NCI-H1105 treated with DMSO at 0.1 percent for 48 hours (cell line): Measurements from ENCODE around the gene MYO10.
A peak's percentile ranks its signal among the peaks of the same experiment; 100 is the strongest.
"Not testable (repeated sequence)": the region's sequence is repeated elsewhere in the genome, so short reads cannot be mapped to it uniquely, and the experiment has no call there.

Experiments used
- DNase-seq: peaks from one replicate; lab custom pipeline; 2025; lab: John Stamatoyannopoulos, UW

MYO10 gene

GRCh38 chr5:16668631-16669030 is 267.5 kb downstream of the MYO10 start:
- no peak for DNase-seq

- no peak for DNase-seq
Measured at GRCh38 chr5:16668194-16668593, 267.9 kb downstream of the MYO10 start.

DNA sequence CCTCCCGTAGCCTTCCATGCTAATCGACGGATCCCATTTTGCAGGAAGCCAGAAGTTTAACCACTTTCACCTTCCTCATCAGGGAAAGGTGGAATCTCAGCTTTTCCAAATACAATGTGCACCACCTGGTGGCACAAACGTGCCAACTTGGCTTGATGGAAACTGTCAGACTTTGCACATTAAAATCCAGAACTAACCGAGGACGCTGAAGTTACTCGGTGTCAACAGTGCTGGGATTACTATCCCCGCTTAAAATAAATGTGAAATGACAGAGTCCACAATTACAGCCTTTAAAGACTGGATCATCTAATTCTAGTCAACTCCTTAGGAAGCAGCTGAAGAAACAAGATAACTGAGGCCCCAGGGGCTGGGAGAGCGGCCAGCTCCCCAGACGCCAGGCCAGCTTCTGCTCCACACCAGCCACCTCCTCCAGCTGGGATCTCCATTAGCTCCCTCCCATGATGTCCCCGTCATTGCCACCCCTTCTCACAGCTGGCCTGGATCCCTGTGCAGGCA is 269.1 kb downstream of the MYO10 start:
- DNase-seq = peak; percentile 28

DNA sequence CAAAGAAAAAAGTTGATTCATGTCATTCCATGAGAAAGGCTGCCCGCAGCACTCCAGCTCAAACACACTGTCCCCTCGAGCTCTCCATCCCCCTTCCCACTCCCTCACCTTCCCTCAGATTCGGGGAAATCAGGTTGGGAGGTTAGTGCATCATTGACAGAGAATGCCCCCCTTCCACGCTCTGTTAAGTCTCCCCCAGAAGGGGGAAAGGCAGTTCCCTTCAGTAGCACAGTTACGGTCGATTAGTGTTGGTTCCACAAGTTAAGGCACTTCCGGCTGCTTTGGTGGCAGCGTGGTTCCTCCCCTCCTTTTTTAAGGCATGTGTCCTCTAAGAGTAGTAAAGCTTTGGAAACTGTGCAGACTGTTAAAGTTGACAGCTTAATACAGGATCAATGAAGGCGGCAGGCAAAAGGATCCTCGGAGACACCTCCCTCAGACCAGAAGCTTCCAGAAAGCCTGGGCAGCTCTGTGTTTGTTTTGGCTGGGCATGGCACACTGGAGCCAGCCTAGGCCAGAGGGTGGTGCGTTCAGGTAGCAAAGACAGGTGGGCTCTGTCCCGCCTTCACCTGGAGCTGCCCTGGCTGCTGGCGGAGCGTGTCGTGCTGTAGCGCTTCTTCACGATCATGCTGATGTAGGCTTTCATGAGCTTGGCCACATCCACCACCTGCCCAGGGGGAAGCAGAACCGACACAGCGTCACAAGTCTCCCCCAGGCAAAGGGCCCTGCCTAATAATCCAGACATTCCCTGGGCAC is 269.8 kb downstream of the MYO10 start:
- no peak for DNase-seq

- no peak for DNase-seq
Measured at GRCh38 chr5:16665601-16666000, 270.5 kb downstream of the MYO10 start.

DNA sequence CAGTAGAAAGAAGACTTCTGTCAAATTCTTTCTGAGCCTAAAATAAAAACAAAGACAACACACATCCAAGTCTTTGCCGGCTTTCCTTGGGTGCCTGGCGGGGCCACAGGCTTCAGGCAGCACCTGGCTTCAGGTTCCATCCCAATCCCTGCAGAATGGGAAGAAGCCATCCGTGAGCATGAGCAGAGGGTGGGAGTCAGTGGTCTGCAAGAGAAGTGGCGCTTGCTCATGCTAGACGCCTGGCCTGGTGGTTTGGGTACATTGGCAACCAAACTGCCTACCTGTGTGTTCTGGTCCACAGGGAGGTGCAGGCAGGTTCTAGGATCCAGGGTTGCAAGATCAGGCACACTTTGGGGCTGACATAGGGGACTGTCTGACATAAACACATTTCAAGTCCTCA is 271.7 kb downstream of the MYO10 start:
- no peak for DNase-seq

- DNase-seq = no peak
Measured at GRCh38 chr5:16663840-16664239, 272.2 kb downstream of the MYO10 start.

DNA sequence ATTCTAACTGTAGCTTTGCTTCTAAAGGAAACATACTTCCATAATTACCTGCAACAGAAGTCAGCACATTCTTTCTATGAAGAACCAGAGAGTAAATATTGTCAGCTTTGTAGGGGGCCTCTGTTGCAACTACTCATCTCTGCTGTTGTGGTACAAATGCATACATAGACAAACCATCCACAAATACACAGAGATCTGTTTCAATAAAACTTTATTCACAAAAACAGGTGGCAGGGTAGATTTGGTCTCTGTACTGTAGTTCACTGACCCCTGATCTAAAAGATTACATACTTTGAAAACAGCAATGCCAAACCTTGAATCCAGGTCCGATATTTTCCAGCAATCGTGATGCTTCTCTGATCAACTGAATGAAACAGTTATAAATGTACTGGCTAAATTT is 274.4 kb downstream of the MYO10 start:
- no peak for DNase-seq

GRCh38 chr5:16660982-16661381 is 275.1 kb downstream of the MYO10 start:
- DNase-seq = no peak

GRCh38 chr5:16659536-16659935 is 276.6 kb downstream of the MYO10 start:
- DNase-seq = no peak

- DNase-seq = no peak
Measured at GRCh38 chr5:16656561-16657191, 279.4 kb downstream of the MYO10 start.

DNA sequence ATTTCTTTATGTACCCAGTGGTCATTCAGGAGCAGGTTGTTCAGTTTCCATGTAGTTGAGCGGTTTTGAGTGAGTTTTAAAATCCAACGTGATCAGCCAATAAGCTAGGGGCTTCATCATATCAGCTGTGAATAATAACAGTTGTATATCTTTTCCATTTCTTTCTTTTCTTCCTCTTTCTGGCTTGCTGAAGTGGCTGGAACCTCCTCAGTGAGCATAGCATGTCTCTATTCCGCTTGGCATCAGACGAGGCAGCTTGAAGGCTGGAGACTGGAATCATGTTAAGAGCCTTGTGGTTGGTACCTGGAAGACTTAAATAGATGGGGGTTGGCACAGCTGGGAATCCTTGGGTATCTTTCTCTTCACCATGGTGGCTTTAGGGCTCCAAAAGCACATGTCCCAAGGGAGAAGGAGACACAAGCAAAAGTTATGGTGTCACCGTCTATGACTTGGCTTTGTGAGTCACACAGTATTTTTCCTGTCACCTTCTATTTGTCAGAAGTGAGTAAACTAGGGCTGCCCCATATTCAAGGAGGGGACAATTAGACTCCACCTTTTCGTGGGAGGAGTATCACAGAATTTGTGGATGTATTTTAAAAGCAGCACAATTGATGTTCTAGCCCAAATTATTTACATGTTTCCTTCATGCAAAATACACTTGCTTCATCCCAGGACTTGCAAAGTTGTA is 281.3 kb downstream of the MYO10 start:
- DNase-seq = no peak

GRCh38 chr5:16648739-16649138 is 287.3 kb downstream of the MYO10 start:
- DNase-seq = not testable (repeated sequence)

- no peak for DNase-seq
Measured at GRCh38 chr5:16644301-16644889, 291.7 kb downstream of the MYO10 start.

GRCh38 chr5:16642867-16643266 is 293.2 kb downstream of the MYO10 start:
- no peak for DNase-seq

- no peak for DNase-seq
Measured at GRCh38 chr5:16639206-16639605, 296.9 kb downstream of the MYO10 start.

- DNase-seq = no peak
Measured at GRCh38 chr5:16628376-16628775, 307.7 kb downstream of the MYO10 start.

- no peak for DNase-seq
Measured at GRCh38 chr5:16626696-16627264, 309.3 kb downstream of the MYO10 start.

DNA sequence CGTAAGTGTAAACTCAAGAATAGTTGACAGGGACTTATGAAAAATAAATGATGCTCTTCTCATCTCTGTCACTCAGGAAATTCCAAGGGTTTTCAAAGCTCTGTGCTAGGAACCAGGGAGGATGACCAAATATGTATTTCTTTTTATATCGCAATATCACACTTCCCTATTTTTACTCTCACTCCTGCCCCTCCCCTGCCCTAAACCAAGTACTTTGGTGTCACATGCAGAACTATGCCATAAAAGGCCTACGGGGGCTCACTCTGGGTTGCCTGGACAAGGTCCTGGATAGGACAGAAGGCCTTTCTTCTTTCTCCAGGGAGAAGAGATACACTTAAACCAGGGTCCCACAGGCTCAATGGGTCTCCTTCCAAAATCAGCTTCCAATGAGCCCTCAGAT is 311.0 kb downstream of the MYO10 start:
- DNase-seq = no peak

DNA sequence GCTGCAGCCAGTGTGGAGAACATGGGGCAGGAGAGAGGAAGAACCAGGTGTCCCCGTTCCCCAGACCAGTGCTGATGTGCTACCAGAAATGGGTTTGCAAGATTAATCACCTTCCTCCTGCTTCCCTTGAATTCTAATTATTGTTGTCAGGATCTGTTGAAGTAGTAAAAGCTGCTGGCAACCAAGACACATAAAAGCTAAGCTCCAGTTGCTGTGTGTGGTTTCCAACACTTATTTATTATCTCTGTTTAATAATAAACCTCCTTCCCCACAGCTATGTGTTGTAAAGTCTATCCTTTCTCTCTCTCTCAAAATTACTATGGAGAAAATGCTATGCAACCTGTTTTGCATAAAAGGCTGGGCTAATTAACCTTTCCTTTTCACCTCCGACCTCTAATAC is 317.0 kb downstream of the MYO10 start:
- no peak for DNase-seq

DNA sequence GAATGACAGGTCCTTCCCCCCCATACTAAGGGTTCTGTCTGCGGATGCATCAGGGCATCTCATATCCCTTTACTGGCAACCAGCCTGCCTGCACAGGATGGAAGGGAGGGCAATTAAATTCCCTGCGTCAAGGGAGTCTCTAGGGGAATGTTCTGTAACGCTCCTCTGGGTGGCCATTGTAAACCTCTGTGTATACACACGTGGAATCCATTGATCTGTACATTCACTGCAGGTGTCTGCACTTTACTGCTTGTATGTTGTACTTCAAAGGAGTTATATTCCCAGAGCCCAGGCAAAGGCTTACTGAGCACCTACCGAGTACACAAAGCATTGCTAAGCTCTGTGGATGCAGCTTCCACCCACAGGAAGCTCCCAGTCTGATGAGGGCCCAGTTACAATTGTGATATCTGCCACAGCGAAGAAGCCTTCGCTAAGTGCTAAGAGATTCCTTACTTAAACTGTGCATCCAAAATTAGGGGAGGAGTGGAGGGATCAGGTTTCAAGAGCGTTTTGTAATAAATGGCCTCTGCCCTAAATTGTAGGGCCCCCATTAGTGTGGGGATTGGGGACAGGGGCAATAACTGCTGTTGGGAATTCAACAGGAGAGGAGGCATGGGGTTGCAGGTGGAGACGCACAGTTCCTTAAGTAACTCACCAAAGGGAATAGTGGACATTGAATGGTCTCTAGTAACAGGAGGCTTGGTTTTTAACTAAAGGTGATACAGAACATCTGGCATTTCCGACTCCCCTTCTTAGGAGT is 317.8 kb downstream of the MYO10 start:
- DNase-seq = no peak
